GM19463 (cell line): ENCODE data around the gene ZNF254.
"Not testable (repeated sequence)": the region's sequence is repeated elsewhere in the genome, so short reads cannot be mapped to it uniquely, and the experiment has no call there.

Experiments
- ATAC-seq: cut with Tn5 transposase; IDR thresholded peaks from one replicate; pipeline ENCODE4 v1.9.1; 2021; ENCODE audit warnings: mild to moderate bottlenecking, moderate library complexity; ENCODE audit not compliant: unreplicated experiment

Gene ZNF254

DNA sequence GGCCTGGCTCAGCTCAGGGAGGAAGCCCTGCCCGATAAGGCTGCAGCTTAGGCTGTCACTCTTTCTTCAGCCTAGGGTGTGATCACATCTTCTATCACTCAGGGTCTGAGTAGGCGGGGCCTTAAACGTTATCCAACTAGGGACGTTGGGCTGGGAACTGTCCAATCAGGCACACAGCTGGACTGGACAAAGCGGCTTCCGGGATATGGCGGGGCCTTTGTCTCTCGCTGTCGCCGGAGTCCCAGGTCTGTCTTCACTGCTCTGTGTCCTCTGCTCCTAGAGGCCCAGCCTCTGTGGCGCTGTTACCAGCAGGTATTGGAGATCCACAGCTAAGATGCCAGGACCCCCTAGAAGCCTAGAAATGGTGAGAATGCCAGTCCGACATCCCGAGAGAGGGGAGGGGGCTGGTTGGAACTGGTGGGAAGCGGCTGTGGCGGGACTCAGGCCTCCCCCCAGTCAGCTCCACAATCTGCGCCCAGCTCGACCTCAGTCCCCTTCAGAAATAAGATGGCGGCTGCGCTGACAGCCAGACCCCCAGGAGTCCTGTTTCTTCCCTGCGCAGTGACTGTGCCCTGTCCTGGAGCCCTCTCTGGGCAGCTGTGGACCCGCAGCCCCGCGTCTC lies at the start of gene ZNF254:
Gene ZNF254 (plus strand): TSS at position 214 of the 622 bp plus-strand sequence. CDS start 121 bp downstream, at position 335.
- ATAC-seq = peak; percentile 100

DNA sequence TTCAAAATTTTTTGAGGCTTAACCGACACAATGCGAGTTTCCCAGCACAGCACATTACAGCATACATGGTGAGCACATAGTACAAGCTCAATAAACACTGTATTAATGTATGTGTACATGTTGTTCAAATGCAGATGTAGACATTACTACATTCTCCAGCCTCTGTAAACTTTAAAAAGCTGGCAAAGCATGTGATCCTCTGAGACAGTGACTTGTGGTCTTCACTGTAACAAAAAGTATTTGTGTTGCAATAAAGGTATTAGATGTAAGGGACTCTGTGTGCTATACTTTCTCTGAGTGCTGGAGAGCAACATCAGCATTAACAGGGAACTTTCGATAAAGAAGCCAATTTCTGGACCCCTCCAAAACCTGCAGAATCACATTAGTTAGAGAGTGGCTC lies 46.4 kb upstream of the ZNF254 start:
- no peak for ATAC-seq

DNA sequence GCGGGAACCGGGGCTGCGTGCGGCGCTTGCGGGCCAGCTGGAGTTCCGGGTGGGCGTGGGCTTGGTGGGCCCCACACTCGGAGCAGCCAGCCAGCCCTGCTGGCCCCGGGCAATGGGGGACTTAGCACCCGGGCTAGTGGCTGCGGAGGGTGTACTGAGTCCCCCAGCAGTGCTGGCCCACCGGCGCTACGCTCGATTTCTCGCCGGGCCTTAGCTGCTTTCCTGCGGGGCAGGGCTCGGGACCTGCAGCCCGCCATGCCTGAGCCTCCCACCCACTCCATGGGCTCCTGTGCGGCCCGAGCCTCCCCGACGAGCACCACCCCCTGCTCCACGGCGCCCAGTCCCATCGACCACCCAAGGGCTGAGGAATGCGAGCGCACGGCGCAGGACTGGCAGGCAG lies 45.7 kb upstream of the ZNF254 start:
- ATAC-seq = not testable (repeated sequence)

DNA sequence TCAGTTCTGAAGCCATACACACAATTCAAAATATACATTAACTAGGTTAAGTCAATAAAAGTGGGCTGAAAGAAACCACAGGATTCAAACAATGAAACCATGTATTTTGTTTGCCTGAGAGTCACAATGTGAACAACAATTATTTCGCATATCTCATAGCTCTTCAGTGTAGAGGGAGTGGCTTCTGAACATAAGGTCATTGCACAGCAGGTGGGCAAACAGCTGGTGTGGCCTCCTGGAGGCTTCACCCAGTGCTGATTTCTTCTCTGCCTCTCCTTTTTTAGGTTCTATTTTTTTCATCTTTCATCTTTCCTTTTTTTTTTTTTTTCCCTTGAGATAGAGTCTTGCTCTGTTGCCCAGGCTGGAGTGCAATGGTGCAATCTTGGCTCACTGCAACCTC lies 40.4 kb upstream of the ZNF254 start:
- no peak for ATAC-seq

DNA sequence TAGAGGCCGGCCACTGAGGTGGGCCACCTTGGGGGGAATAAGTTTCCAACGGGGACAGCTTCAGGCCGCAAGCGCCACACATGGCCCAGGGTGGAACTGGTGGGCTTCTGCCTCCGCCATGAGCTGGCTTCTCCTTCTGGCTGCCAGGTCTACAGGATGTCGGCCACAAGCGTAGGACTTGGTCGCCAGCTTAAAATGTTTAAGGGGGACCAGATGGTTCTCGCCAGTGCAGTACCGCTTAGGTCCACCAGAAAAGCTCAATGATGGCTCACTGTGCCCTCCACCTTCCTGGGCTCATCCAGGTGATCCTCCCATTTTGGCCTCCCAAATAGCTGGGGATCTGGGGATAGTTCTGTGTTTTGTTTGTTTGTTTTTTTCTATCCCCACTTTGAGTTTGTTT lies 38.7 kb upstream of the ZNF254 start:
- ATAC-seq = no peak

DNA sequence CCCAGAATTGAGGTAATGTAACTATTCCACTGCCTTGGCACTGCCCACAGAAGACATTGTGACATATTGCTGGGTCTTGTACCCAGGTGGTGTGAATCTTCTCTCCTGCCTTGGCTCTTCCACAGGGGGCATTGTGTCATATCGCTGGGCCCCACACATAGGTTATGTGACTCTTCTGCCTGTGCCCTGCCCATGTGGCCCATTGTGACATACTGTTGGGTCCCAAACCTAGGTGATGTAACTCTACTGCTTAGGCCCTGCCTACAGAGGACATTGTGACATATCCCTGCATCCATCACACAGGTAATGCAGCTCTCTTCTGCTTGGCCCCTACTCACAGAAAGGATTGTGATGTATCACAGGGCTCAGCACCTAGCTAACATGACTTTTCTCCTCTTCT lies 37.5 kb upstream of the ZNF254 start:
- no peak for ATAC-seq

DNA sequence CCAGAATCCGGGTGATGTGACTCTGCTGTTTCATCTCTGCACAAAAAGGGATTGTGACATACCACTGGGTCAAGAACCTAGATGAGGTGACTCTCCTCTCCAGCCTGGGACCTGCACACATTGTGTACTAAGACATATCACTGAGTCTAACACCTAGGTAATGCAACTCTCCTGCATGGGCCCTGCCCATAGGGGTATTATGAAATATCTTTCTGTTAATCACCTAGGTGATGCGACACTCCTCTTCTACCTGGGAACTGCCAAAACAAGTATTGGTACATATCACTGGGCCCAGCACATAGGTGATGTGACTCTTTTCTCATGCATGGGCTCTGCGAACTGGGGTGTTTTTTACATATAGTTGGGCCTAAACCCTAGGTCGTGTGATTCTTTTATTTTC lies 35.5 kb upstream of the ZNF254 start:
- ATAC-seq = no peak

DNA sequence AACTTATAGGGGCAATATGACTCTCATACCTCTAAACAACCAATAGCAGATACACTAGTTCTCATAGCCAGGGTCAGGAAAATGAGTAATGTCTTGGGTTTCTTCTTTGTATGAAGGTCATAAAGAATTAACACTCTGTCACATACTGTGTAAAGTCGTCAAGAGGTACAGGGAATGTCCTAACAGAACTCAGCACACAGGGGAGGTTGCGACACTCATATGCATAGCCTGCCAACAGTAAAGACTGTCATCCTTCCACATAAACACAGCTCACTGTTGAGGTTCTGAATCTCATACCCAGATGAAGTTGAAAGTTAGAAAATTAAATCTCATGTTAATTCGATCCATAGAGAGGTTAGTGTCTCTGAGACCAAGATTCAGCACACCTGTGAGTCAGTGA lies 34.2 kb upstream of the ZNF254 start:
- ATAC-seq = no peak

DNA sequence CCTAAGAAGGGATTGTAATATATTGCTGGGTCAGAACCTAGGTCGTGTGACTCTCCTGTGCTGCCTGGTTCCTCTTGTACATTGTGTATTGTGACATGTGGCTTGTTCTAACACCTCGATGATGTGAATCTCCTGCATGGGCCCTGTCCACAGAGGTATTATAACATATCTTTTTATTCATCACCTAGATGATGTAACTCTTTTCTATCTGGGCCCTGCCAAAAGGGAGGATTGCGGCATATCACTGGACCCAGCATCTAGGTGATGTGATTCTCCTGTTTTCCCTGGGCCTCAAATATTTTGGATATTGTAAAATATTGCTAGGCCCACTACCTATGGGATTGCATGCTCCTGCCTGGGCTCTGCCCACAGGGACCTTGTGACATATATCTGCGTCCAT lies 33.4 kb upstream of the ZNF254 start:
- ATAC-seq = no peak

DNA sequence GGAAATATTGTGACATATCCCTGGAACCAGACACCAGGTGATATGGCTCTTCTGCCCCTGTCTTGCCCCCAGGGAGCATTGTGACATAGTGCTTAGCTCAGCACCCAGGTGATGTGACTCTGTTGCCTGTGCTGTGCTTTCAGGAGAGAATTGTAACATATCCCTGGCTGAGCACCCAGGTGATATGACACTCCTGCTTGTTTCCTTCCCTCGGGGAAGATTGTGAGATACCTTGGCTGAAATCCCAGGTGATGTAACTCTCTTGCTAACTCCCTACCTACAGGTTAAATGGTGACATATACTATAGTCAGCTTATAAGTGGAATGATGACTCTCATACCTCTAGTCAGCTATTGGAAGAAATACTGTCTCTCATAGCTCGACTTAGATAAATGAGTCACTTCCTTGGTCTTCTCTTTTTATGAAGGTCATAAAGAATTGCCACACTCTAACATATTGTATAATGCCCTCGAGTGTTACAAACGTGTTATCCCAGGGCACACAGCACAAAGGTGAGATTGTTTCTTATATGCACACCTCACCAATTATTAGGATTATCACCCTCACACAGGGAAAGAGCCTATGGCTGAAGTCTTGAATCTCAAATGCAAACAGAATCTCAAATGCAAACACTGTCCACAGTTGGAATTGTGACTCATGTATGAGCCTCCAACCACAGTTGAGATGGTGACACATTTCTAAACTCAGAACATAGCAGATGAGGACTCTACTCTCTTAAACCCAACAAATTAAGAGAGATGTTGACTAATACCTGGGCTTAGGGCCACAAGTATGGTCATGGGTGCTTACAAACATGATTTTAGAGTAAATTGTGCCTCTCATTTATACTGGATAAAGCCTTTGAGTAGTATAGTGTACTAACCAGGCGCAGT lies 32.7 kb upstream of the ZNF254 start:
- ATAC-seq = no peak

DNA sequence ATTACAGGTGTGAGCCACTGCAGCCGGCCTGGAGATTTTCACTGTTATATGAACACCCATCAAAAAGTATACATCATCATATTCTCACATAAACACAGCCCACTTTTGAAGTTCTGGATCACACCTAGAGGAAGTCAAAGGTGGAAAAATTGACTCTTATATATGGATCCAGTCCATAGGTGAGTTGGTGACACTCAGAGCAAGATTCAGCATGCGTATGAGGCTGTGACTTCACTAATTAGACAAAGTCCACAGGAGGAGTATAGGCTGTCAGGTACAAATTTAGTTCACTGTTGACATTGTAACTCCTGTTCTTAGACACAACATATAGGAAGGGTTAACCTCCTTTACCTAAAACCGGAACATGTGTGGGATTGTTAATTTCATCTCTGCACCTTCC lies 31.4 kb upstream of the ZNF254 start:
- no peak for ATAC-seq

DNA sequence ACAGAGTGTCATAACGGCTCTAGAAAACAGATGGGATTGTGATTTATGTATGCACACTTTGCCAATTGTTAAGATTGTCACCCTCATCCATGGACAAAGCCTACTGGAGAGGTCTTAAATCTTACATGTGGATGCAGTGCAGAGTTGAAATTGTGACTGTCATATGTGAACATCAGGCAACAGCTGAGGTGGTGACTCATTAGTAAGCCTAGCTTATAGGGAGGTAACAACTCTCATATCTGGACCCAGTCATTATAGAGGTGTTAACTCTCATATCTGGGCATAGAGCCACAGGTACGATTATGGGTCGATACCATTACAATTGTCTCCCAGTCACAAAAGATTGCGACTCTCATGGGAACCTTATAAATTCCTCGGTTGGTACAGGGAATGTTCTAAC lies 29.8 kb upstream of the ZNF254 start:
- ATAC-seq = no peak

DNA sequence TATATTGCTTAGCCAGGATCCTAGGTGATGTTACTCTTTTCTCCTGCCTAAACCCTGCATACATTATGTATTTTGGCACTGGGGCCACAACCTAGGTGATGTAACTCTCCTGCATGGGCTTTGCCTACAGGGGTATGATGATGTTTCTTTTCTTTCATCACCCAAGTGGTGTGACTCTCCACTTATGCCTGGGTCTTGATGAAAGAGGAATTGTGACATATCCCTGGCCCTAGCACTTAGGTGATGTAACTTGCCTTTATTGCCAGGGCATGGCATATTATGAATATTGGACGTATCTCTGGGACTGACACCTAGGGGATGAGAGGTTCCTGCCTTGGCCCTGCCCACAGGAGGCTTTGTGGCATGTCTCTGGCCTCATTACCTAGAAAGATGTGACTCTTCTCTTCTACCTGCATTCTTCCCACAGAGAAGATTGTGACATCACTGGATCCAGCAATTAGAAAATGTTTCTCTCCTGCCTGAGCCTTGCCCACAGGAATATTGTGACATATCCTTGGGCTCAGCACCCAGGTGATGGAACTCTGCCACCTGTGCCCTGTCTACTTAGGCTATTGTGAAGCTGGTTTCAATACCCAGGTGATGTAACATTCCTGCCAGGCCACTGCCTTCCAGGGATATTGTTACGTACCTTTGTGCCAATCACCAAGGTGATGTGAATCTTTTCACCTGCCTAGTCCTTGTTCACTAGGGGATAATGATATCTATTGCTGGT lies 27.3 kb upstream of the ZNF254 start:
- no peak for ATAC-seq

DNA sequence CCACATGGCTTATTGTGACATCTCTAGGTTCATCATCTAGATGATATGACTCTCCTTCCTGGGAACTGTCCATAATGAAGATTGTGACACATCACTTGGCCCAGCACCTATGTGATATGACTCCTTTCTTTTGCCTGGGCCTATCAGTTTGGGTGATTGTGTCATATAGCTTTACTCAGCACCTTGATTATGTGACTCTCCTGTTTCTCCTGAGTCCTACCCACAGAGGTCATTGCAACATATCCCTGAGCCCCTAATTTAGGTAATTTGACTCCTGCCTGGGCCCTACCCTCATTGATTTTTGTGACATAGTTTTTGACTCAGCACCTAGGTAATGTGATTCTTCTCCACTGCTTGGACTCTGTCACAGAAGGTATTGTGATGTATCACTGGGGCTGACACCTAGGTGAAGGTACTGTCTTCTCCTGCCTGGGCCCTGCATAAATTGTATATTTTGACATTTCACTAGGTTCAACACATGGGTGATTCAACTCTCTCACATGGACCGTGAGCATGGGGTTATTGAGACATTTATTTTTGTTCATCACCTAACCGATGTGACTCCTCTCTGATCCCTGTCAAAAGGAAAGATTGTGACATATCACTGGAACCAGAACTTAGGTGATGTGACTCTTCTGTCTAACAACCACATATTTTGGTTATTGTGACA lies 26.2 kb upstream of the ZNF254 start:
- no peak for ATAC-seq

DNA sequence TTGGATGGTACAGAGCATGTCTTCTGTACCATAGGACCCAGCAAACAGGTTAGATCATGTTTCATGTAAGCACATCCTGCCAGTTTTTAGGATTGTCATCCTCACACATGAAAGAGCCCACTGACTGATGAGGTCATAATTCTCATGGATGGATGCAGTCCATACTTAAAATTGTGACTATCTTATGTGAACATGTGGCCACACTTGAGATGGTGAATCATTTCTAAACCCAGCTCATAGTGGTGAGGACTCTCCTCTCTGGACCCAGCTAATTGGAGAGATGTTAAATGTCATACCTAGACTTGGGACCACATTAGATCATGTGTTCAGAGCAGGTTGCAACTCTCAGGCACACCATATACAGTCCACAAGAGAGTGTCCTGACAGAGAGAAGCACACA lies 24.8 kb upstream of the ZNF254 start:
- ATAC-seq = no peak

DNA sequence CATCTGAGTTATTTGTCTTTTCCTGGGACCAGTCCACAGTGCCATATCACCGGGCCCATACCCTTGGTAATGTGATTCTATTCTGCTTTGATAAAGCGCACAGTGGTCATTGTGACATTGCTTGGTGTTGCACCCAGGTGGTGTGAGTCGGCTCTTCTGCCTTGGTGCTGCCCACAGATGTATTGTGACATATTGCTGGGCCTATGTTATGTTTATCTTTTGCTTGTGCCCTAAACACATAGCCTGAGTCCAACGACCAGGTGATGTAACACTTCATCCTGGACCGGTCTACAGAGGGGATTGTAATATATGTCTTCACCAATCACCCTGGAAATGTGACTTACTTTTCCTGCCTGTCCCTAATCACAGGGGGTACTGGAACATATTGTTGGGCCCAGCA lies 23.7 kb upstream of the ZNF254 start:
- ATAC-seq = no peak

DNA sequence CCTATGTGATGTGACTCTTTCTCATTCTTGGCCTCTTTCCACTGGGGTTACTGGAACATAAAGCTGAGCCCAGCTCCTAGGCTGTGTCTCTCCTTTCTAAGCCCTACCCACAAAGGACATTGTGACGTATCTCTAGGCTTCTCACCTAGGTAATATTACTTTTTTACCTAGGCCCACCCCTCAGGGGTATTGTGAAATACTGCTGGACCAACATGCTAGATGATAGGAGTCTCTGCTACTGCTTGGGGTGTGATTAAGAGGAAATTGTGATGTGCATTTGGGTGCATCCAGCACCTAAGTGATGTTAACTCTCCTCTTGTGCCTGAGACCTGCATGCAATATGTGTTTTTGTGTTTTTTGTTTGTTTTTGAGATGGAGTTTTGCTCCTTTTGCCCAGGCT lies 22.8 kb upstream of the ZNF254 start:
- ATAC-seq = no peak

DNA sequence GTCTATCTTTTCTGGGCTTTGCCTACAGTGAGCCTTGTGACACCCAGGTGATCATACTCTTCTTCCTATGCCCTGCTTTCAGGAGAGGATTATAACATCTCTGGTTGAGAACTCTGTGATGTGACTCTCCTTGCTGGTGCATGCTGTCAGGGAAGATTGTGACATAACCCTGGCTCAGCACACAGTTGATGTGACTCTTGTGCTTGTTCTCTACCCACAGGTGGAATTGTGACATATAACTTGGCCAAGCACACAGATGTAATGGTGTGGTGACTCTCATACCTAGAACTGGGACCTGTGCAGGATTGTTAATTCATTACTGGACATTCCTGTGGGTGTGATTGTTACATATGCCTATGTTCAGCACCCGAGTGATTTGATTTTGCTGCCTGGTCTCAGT lies 21.7 kb upstream of the ZNF254 start:
- ATAC-seq = no peak

DNA sequence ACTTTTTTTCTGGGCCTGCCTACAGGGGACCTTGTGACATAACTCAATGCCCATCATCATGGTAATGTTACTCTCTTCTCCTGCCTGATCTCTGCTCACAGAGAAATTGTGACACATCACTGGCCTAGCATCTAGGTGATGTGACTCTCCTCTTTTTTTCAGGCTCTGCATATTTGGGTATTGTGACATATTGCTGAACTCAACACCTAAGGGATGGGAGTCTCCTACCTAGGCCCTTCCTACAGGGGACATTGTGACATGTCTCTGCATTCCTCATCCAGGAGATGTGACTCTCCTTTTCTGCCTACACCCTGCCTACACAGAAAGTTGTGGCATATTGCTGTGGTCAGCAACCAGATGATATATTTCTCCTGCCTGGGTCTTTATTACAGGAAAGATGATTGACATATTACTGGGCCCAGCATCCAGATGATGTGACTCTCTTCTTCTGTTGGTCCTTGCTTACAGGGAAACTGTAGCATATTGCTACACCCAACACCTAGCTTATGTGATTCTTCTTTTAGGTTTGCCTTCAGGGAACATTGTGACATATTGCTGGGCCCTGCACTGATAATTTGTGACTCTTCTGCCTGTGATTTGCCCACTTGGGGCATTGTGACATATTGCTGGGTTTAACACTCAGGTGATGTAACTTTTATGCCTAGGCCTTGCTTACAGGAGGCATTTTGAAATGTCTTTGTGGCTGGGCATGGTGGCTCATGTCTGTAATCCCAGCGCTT lies 21.0 kb upstream of the ZNF254 start:
- no peak for ATAC-seq

DNA sequence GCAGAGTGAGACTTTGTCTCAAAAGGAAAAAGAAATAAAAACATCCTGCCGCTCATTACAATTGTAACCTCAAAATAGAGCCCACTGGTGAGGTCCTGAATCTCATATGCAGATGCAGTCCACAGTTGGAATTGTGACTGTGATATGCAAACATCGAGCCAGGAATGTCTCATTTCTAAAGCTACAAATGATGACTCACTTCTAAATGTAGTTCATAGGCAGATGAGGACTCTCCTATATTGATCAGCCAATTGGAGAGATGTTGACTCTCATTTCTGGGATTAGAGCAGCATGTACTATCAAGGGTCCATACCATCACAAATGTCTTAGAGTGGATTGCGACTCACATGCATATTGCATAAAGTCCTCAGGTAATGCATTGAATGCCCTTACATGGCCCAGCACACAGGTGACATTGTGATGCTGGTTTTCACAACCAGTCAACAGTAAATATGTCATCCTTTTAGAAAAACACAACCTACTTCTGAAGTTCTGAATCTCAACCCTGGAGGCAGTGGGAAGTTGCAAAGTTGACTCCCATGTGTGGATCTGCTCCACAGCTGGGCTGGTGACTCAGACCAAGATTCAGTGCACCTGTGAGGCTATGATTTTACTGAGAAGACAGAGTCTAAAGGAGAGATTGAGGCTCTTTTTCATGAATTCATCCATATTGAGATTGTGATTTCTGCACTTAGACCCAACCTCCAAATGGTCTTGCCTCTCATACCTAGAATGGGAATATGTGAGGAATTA lies 16.9 kb upstream of the ZNF254 start:
- ATAC-seq = no peak
